ENCODE results near the gene C2CD3. TPM values are rescaled to one million over a fixed set of nuclear protein-coding genes. Genes with fewer than 3 reads are reported as not detected.

Gene C2CD3
- total and polyA plus RNA-seq, 4 donors: 18.7 to 23.4 (median 22.4) TPM

DNA sequence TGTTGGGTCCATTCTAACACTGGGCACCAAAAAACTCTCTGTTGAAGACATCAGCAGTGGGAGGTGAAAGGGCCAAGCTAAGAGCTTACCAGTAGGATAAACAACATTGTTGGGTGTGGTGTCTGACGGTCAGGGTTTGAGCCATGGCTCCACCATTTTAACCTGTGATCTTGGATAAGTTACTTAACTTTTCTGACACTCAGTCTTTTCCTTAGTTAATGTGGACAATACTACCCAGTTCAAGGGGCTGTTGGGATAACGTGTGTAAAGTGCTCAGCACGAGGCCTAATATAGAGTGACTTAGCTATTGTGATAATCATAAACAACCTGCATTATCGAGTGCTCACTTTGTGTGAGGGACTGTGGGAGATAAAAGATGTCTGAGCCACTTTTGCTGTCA is 168.0 kb downstream of the C2CD3 start:
- H3K9me3 ChIP-seq (ENCODE audit: control insufficient read depth, insufficient read depth, low read length): no peaks in the 10 kb centered on the region
- no peak overlapping the region for H3K4me3 ChIP-seq (ENCODE audit: low read depth, low read length)
- 90% methylated on average over 2 of the region's 4 CpGs for WGBS (ENCODE audit: insufficient coverage)
- peaks cover 22% of the 10 kb centered on the region for H3K4me1 ChIP-seq (ENCODE audit: control insufficient read depth, insufficient read depth, low read length)
- H3K27me3 ChIP-seq (ENCODE audit: control insufficient read depth, insufficient read depth, low read length): no peaks in the 10 kb centered on the region
- H3K36me3 ChIP-seq (ENCODE audit: control insufficient read depth, insufficient read depth, low read length): peaks cover 41% of the 10 kb centered on the region
- no peak overlapping the region for H3K27ac ChIP-seq (ENCODE audit: low read depth, low read length)
- DNase-seq (ENCODE audit: low read depth in 4 of 6, low spot score in 6 of 6): no peak

DNA sequence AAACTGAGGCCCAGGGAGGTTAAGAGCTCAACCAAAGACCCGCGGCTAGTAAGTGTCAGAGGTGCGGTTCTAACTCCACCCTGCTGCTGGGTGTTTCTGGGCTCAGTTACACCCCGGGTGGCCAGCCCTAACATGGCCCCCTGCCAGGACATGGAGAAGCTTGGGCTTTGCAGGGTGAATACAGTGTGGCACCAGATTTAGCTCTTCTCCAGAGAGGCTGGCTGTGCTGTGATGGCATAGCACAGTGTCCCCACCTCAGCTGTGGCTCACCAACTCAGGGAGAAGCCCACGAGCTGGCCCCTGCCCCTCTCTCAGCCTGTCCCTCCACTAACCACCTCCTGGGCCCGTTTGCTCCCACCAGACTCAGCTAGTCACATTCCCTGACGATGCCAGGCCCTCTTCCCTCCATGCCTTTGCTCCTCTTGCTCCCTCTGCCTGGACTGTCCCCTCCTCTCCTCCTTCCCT is 168.9 kb downstream of the C2CD3 start:
- Histone ChIP-seq H3K4me1 (ENCODE audit: control insufficient read depth, insufficient read depth, low read length) (peaks cover 22% of the 10 kb centered on the region), H3K9me3 (ENCODE audit: control insufficient read depth, insufficient read depth, low read length) (no peaks in the 10 kb centered on the region), H3K27ac (ENCODE audit: low read depth, low read length) (no peak overlapping the region), H3K4me3 (ENCODE audit: low read depth, low read length) (no peak overlapping the region), H3K36me3 (ENCODE audit: control insufficient read depth, insufficient read depth, low read length) (peaks cover 37% of the 10 kb centered on the region), H3K27me3 (ENCODE audit: control insufficient read depth, insufficient read depth, low read length) (no peaks in the 10 kb centered on the region)
- DNase-seq (ENCODE audit: low read depth in 4 of 6, low spot score in 6 of 6): no peak
- WGBS (ENCODE audit: insufficient coverage): 93% methylated on average over 6 of the region's 7 CpGs

- Histone ChIP-seq H3K27ac (ENCODE audit: low read depth, low read length) (no peak overlapping the region), H3K9me3 (ENCODE audit: control insufficient read depth, insufficient read depth, low read length) (no peaks in the 10 kb centered on the region), H3K4me3 (ENCODE audit: low read depth, low read length) (no peak overlapping the region), H3K4me1 (ENCODE audit: control insufficient read depth, insufficient read depth, low read length) (peaks cover 21% of the 10 kb centered on the region), H3K27me3 (ENCODE audit: control insufficient read depth, insufficient read depth, low read length) (no peaks in the 10 kb centered on the region), H3K36me3 (ENCODE audit: control insufficient read depth, insufficient read depth, low read length) (peaks cover 28% of the 10 kb centered on the region)
- 38% methylated on average over 5 of the region's 14 CpGs for WGBS (ENCODE audit: insufficient coverage)
- DNase-seq (ENCODE audit: low read depth in 4 of 6, low spot score in 6 of 6): no peak
Measured at GRCh38 chr11:74000307-74001133, 170.3 kb downstream of the C2CD3 start.

GRCh38 chr11:73999581-74000306 is 171.1 kb downstream of the C2CD3 start:
- Histone ChIP-seq H3K4me3 (ENCODE audit: low read depth, low read length) (no peak overlapping the region), H3K27ac (ENCODE audit: low read depth, low read length) (no peak overlapping the region), H3K27me3 (ENCODE audit: control insufficient read depth, insufficient read depth, low read length) (no peaks in the 10 kb centered on the region), H3K36me3 (ENCODE audit: control insufficient read depth, insufficient read depth, low read length) (peaks cover 22% of the 10 kb centered on the region), H3K9me3 (ENCODE audit: control insufficient read depth, insufficient read depth, low read length) (no peaks in the 10 kb centered on the region), H3K4me1 (ENCODE audit: control insufficient read depth, insufficient read depth, low read length) (peaks cover 14% of the 10 kb centered on the region)
- WGBS (ENCODE audit: insufficient coverage): 90% methylated on average over 8 of the region's 8 CpGs
- DNase-seq (ENCODE audit: low read depth in 4 of 6, low spot score in 6 of 6): no peak

GRCh38 chr11:73998846-73999575 is 171.8 kb downstream of the C2CD3 start:
- 96% methylated on average over 4 of the region's 13 CpGs for WGBS (ENCODE audit: insufficient coverage)
- Histone ChIP-seq H3K27ac (ENCODE audit: low read depth, low read length) (no peak overlapping the region), H3K27me3 (ENCODE audit: control insufficient read depth, insufficient read depth, low read length) (no peaks in the 10 kb centered on the region), H3K36me3 (ENCODE audit: control insufficient read depth, insufficient read depth, low read length) (peaks cover 18% of the 10 kb centered on the region), H3K4me1 (ENCODE audit: control insufficient read depth, insufficient read depth, low read length) (peaks cover 8% of the 10 kb centered on the region), H3K9me3 (ENCODE audit: control insufficient read depth, insufficient read depth, low read length) (no peaks in the 10 kb centered on the region), H3K4me3 (ENCODE audit: low read depth, low read length) (no peak overlapping the region)
- DNase-seq (ENCODE audit: low read depth in 4 of 6, low spot score in 6 of 6): no peak

DNA sequence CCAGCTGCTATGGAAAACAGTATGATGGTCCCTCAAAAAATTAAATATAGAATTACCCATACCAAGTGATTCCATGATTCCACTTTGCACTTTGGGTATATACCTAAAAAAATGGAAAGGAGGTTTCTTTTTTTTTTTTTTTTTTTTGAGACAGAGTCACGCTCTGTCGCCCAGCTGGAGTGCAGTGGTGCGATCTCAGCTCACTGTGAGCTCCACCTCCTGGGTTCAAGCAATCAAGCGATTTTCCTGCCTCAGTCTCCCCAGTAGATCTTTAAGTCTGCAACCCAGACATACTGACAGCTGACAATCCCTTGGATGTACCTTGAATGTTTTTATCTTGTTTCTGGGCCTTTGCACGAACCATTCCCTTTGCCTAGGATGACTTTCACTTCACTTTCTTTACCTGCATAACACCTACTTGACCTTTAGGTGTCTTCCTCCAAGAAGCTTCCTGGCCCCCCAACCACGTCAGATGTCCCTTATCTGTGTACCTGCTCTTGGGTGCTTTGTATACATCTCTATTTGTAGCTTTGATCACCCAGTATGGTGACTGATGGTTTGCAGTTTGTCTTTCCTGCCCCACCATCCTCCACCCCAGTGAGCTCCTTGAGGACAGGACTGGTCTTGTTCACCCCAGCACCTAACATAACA is 173.6 kb downstream of the C2CD3 start:
- 94% methylated on average over 5 of the region's 6 CpGs for WGBS (ENCODE audit: insufficient coverage)
- no peaks in the 10 kb centered on the region for H3K9me3 ChIP-seq (ENCODE audit: control insufficient read depth, insufficient read depth, low read length)
- DNase-seq (ENCODE audit: low read depth in 4 of 6, low spot score in 6 of 6): no peak
- H3K4me1 ChIP-seq (ENCODE audit: control insufficient read depth, insufficient read depth, low read length): peaks cover 3% of the 10 kb centered on the region
- no peak overlapping the region for H3K27ac ChIP-seq (ENCODE audit: low read depth, low read length)
- H3K4me3 ChIP-seq (ENCODE audit: low read depth, low read length): no peak overlapping the region
- H3K36me3 ChIP-seq (ENCODE audit: control insufficient read depth, insufficient read depth, low read length): peaks cover 9% of the 10 kb centered on the region
- no peaks in the 10 kb centered on the region for H3K27me3 ChIP-seq (ENCODE audit: control insufficient read depth, insufficient read depth, low read length)

GRCh38 chr11:73996161-73996747 is 174.5 kb downstream of the C2CD3 start:
- no peak for DNase-seq (ENCODE audit: low read depth in 4 of 6, low spot score in 6 of 6)
- Histone ChIP-seq H3K27me3 (ENCODE audit: control insufficient read depth, insufficient read depth, low read length) (no peaks in the 10 kb centered on the region), H3K27ac (ENCODE audit: low read depth, low read length) (no peak overlapping the region), H3K36me3 (ENCODE audit: control insufficient read depth, insufficient read depth, low read length) (peaks cover 4% of the 10 kb centered on the region), H3K9me3 (ENCODE audit: control insufficient read depth, insufficient read depth, low read length) (no peaks in the 10 kb centered on the region), H3K4me3 (ENCODE audit: low read depth, low read length) (no peak overlapping the region), H3K4me1 (ENCODE audit: control insufficient read depth, insufficient read depth, low read length) (peaks cover 3% of the 10 kb centered on the region)
- WGBS (ENCODE audit: insufficient coverage): 91% methylated on average over 4 of the region's 4 CpGs

- WGBS (ENCODE audit: insufficient coverage): 100% methylated on average over 1 of the region's 2 CpGs
- H3K27ac ChIP-seq (ENCODE audit: low read depth, low read length): no peak overlapping the region
- peaks cover 1% of the 10 kb centered on the region for H3K36me3 ChIP-seq (ENCODE audit: control insufficient read depth, insufficient read depth, low read length)
- H3K4me1 ChIP-seq (ENCODE audit: control insufficient read depth, insufficient read depth, low read length): peaks cover 2% of the 10 kb centered on the region
- DNase-seq (ENCODE audit: low read depth in 4 of 6, low spot score in 6 of 6): no peak
- no peak overlapping the region for H3K4me3 ChIP-seq (ENCODE audit: low read depth, low read length)
- H3K27me3 ChIP-seq (ENCODE audit: control insufficient read depth, insufficient read depth, low read length): no peaks in the 10 kb centered on the region
- H3K9me3 ChIP-seq (ENCODE audit: control insufficient read depth, insufficient read depth, low read length): no peaks in the 10 kb centered on the region
Measured at GRCh38 chr11:73995731-73996130, 175.1 kb downstream of the C2CD3 start.

- DNase-seq (ENCODE audit: low read depth in 4 of 6, low spot score in 6 of 6): no peak
- no peak overlapping the region for H3K27ac ChIP-seq (ENCODE audit: low read depth, low read length)
- H3K4me1 ChIP-seq (ENCODE audit: control insufficient read depth, insufficient read depth, low read length): no peaks in the 10 kb centered on the region
- H3K9me3 ChIP-seq (ENCODE audit: control insufficient read depth, insufficient read depth, low read length): no peaks in the 10 kb centered on the region
- H3K27me3 ChIP-seq (ENCODE audit: control insufficient read depth, insufficient read depth, low read length): no peaks in the 10 kb centered on the region
- no peaks in the 10 kb centered on the region for H3K36me3 ChIP-seq (ENCODE audit: control insufficient read depth, insufficient read depth, low read length)
- WGBS (ENCODE audit: insufficient coverage): no CpG with 5 or more reads among the region's 2 CpGs
- H3K4me3 ChIP-seq (ENCODE audit: low read depth, low read length): no peak overlapping the region
Measured at GRCh38 chr11:73995247-73995646, 175.6 kb downstream of the C2CD3 start.
